T-cell (primary cell): ENCODE data around the gene HIPK2. TPM values are rescaled to one million over a fixed set of nuclear protein-coding genes. Genes with fewer than 3 reads are reported as not detected.

Experiments
- ATAC-seq, 4 experiments: fragments of 200-7000 bp in 3 of 4; fragments of 150-1000 bp in 1 of 4; cut with Tn5 transposase; replicated peaks in 1 of 4; 1 replicate in 3 of 4; 2 replicates in 1 of 4; pipeline ENCODE4 v1.10.0; 2021; ENCODE audit warnings: moderate library complexity in 3 of 4, mild to moderate bottlenecking in 2 of 4, moderate number of reproducible peaks in 1 of 4
- CTCF ChIA-PET, 2 donors: fragments of 300-600 bp; sonication (Branson Sonifier 250); formaldehyde crosslinking; loops; one replicate each; lab custom pipeline; 2022; ENCODE audit warnings: antibody characterized with exemption in 2 of 2; lab: Charles Lee
- POLR2A ChIA-PET, 2 donors: fragments of 300-600 bp; sonication (Branson Sonifier 250); formaldehyde crosslinking; loops; one replicate each; lab custom pipeline; 2022; ENCODE audit warnings: antibody characterized with exemption in 2 of 2; lab: Charles Lee
- DNase-seq, 35 experiments: peaks; one replicate each; pipeline versions ENCODE4 v3.0.0 to v3.0.0-alpha.2; 2013 to 2023
- H3K27ac ChIP-seq: one replicate; pipeline ENCODE4 v1.5.1; 2013; ENCODE audit warnings: low read length
- H3K27me3 ChIP-seq, 2 experiments: replicated peaks in 1 of 2; 1 replicate in 1 of 2; 2 replicates in 1 of 2; pipeline versions ENCODE4 v1.6.1 to v1.7.0; 2013; ENCODE audit warnings: low read length in 1 of 2, mixed read lengths in 1 of 2; ENCODE audit not compliant: control insufficient read depth in 2 of 2, insufficient read depth in 2 of 2; ENCODE audit errors: extremely low read depth in 1 of 2
- H3K36me3 ChIP-seq, 2 donors: 1 replicate in 1 of 2; 2 replicates in 1 of 2; pipeline versions ENCODE4 v1.6.1 to v1.7.0; 2013; ENCODE audit warnings: low read length in 1 of 2; ENCODE audit not compliant: control insufficient read depth in 2 of 2, insufficient read depth in 1 of 2; ENCODE audit errors: extremely low read depth in 1 of 2
- H3K4me1 ChIP-seq, 2 experiments: 1 replicate in 1 of 2; 2 replicates in 1 of 2; pipeline versions ENCODE4 v1.6.1 to v1.7.0; 2013; ENCODE audit warnings: low read length in 2 of 2, mixed read lengths in 1 of 2; ENCODE audit not compliant: insufficient read depth in 2 of 2, control insufficient read depth in 1 of 2; ENCODE audit errors: extremely low read depth in 1 of 2
- H3K4me3 ChIP-seq, 2 donors: 1 replicate in 1 of 2; 2 replicates in 1 of 2; pipeline versions ENCODE4 v1.5.1 to v1.7.0; 2013; ENCODE audit warnings: mild to moderate bottlenecking in 2 of 2, low read length in 1 of 2, moderate library complexity in 1 of 2; ENCODE audit not compliant: control insufficient read depth in 1 of 2; ENCODE audit errors: extremely low read depth in 1 of 2
- H3K9me3 ChIP-seq: 2 replicates; pipeline ENCODE4 v1.7.0; 2013
- H3K27ac Mint-ChIP-seq, 2 donors: one replicate each; pipeline ENCODE4 v1.8.0; 2020 to 2021; ENCODE audit warnings: mild to moderate bottlenecking in 2 of 2, mixed read lengths in 2 of 2
- H3K27me3 Mint-ChIP-seq, 2 donors: one replicate each; pipeline ENCODE4 v1.8.0; 2021 to 2022; ENCODE audit warnings: mixed read lengths in 2 of 2
- H3K36me3 Mint-ChIP-seq: one replicate; pipeline ENCODE4 v1.8.0; 2021; ENCODE audit warnings: mixed read lengths
- H3K4me1 Mint-ChIP-seq, 3 donors: one replicate each; pipeline ENCODE4 v1.8.0; 2020 to 2022; ENCODE audit warnings: mixed read lengths in 3 of 3, mild to moderate bottlenecking in 1 of 3
- H3K4me3 Mint-ChIP-seq, 3 donors: one replicate each; pipeline ENCODE4 v1.8.0; 2020 to 2022; ENCODE audit warnings: mild to moderate bottlenecking in 3 of 3, mixed read lengths in 3 of 3, moderate library complexity in 3 of 3
- H3K9me3 Mint-ChIP-seq, 3 donors: one replicate each; pipeline ENCODE4 v1.8.0; 2020 to 2022; ENCODE audit warnings: mixed read lengths in 3 of 3
- WGBS: methylation state at CpG from one replicate; pipeline ENCODE4 v1.1.5; 2013; ENCODE audit warnings: missing lambda C conversion rate; ENCODE audit not compliant: insufficient coverage; 5-methylcytosine and 5-hydroxymethylcytosine counted together
- total RNA-seq, 35 experiments: library from RNA in 6 of 35; stranded (reverse) in 6 of 35; fragments of 120-200 nt in 1 of 35; gene quantifications; one replicate each; pipeline versions ENCODE4 v1.2.1 to v1.2.4 and lab custom pipeline; 2013 to 2026

The HIPK2 gene
- total RNA-seq, 5 donors from 2014 or later (not counting 1 experiment from before 2014, with no cell fraction given), result 32.7 to 34.5 (median 33.5) TPM

GRCh38 chr7:139738772-139739171 lies 39.0 kb downstream of the HIPK2 start:
- POLR2A ChIA-PET, result interaction anchor here in 1 of 2 donors (0.7 kb wide), 2 partner anchors 72 to 106 kb away, joined by 4 read pairs; no protein-coding TSS in a partner anchor
- Mint-ChIP-seq H3K9me3 (no peaks in the 10 kb centered on the region), H3K4me3 (peak overlapping the region in 1 of 3 donors; percentile 68), H3K36me3 (peaks cover 12% of the 10 kb centered on the region), H3K4me1 (peaks cover 68 to 75% (median 70%) of the 10 kb centered on the region in 3 donors), H3K27ac (peak overlapping the region; percentile 88 to 94), H3K27me3 (no peaks in the 10 kb centered on the region)
- WGBS, result 100% methylated on average over 1 of the region's 3 CpGs
- Histone ChIP-seq H3K27me3 (no peaks in the 10 kb centered on the region), H3K4me3 (no peak overlapping the region), H3K27ac (no peak overlapping the region), H3K4me1 (peaks cover 22 to 38% of the 10 kb centered on the region in 2 experiments), H3K36me3 (peaks cover 0 to 2% of the 10 kb centered on the region in 2 donors), H3K9me3 (no peaks in the 10 kb centered on the region)
- CTCF ChIA-PET, result interaction anchor here (0.5 to 1.2 kb wide), 3 partner anchors 32 to 111 kb away, joined by 3 to 4 read pairs (median 3); no protein-coding TSS in a partner anchor
- ATAC-seq, result no peak
- no peak for DNase-seq

GRCh38 chr7:139738101-139738489 lies 39.7 kb downstream of the HIPK2 start:
- no peaks in the 10 kb centered on the region for H3K9me3 ChIP-seq
- POLR2A ChIA-PET, result interaction anchor here in 1 of 2 donors (0.7 kb wide), 1 partner anchor 106 kb away, joined by 4 read pairs; no protein-coding TSS in a partner anchor
- CTCF ChIA-PET, result interaction anchor here (0.6 to 1.4 kb wide), 6 partner anchors 9 to 265 kb away, joined by 3 to 6 read pairs (median 4); no protein-coding TSS in a partner anchor
- peak overlapping the region in 1 of 2 donors; percentile 3 for H3K4me3 ChIP-seq
- Mint-ChIP-seq H3K27me3 (no peaks in the 10 kb centered on the region), H3K27ac (peak overlapping the region; percentile 88 to 94), H3K4me3 (peak overlapping the region; percentile 46 to 68 (median 49)), H3K36me3 (peaks cover 12% of the 10 kb centered on the region), H3K4me1 (peaks cover 67 to 72% (median 70%) of the 10 kb centered on the region in 3 donors), H3K9me3 (no peaks in the 10 kb centered on the region)
- H3K27me3 ChIP-seq, result no peaks in the 10 kb centered on the region
- peaks cover 0 to 2% of the 10 kb centered on the region in 2 donors for H3K36me3 ChIP-seq
- peak overlapping the region; percentile 15 for H3K27ac ChIP-seq
- DNase-seq (no peak), ATAC-seq (peak in 3 of 4 experiments; percentile 11 to 54 (median 22))
- H3K4me1 ChIP-seq, result peaks cover 22 to 38% of the 10 kb centered on the region in 2 experiments
- 93% methylated on average over 5 of the region's 6 CpGs for WGBS

GRCh38 chr7:139737221-139738100 lies 40.3 kb downstream of the HIPK2 start:
- H3K27ac ChIP-seq, result peak overlapping the region; percentile 15
- Mint-ChIP-seq H3K4me1 (peaks cover 70 to 75% (median 72%) of the 10 kb centered on the region in 3 donors), H3K4me3 (peak overlapping the region; percentile 46 to 68 (median 49)), H3K9me3 (no peaks in the 10 kb centered on the region), H3K27me3 (no peaks in the 10 kb centered on the region), H3K27ac (peak overlapping the region; percentile 88 to 94), H3K36me3 (peaks cover 12% of the 10 kb centered on the region)
- CTCF ChIA-PET, result interaction anchor here (0.6 to 1.4 kb wide), 6 partner anchors 10 to 266 kb away, joined by 3 to 6 read pairs (median 4); no protein-coding TSS in a partner anchor
- H3K9me3 ChIP-seq, result no peaks in the 10 kb centered on the region
- peaks cover 22 to 38% of the 10 kb centered on the region in 2 experiments for H3K4me1 ChIP-seq
- peak overlapping the region in 1 of 2 donors; percentile 30 for H3K4me3 ChIP-seq
- ATAC-seq (peak; percentile 74 to 86 (median 81)), DNase-seq (peak in 4 of 35 experiments; percentile 22 to 35 (median 24))
- POLR2A ChIA-PET, result no interaction called here
- peaks cover 0 to 2% of the 10 kb centered on the region in 2 donors for H3K36me3 ChIP-seq
- no peaks in the 10 kb centered on the region for H3K27me3 ChIP-seq
- WGBS, result 49% methylated on average over 3 of the region's 10 CpGs

GRCh38 chr7:139735912-139736595 lies 41.7 kb downstream of the HIPK2 start:
- ChIA-PET POLR2A (no interaction called here), CTCF (no interaction called here)
- Histone ChIP-seq H3K4me3 (no peak overlapping the region), H3K9me3 (no peaks in the 10 kb centered on the region), H3K36me3 (peaks cover 0 to 2% of the 10 kb centered on the region in 2 donors), H3K27ac (no peak overlapping the region), H3K4me1 (peaks cover 35 to 48% of the 10 kb centered on the region in 2 experiments), H3K27me3 (no peaks in the 10 kb centered on the region)
- peaks cover 77 to 81% (median 80%) of the 10 kb centered on the region in 3 donors for H3K4me1 Mint-ChIP-seq
- peak overlapping the region in 1 of 3 donors; percentile 44 for H3K4me3 Mint-ChIP-seq
- DNase-seq (no peak), ATAC-seq (no peak)
- peak overlapping the region; percentile 27 to 82 for H3K27ac Mint-ChIP-seq
- WGBS, result 84% methylated on average over 7 of the region's 9 CpGs
- H3K36me3 Mint-ChIP-seq, result peaks cover 6% of the 10 kb centered on the region
- H3K27me3 Mint-ChIP-seq, result no peaks in the 10 kb centered on the region
- no peaks in the 10 kb centered on the region for H3K9me3 Mint-ChIP-seq

- no peak overlapping the region for H3K27ac Mint-ChIP-seq
- H3K4me3 ChIP-seq, result no peak overlapping the region
- no peak for DNase-seq
- no peaks in the 10 kb centered on the region for H3K27me3 Mint-ChIP-seq
- H3K9me3 Mint-ChIP-seq, result no peaks in the 10 kb centered on the region
- H3K27ac ChIP-seq, result no peak overlapping the region
- H3K36me3 Mint-ChIP-seq, result peaks cover 6% of the 10 kb centered on the region
- no peak for ATAC-seq
- WGBS, result 87% methylated on average over 6 of the region's 7 CpGs
- no peaks in the 10 kb centered on the region for H3K9me3 ChIP-seq
- no peaks in the 10 kb centered on the region for H3K27me3 ChIP-seq
- peaks cover 80 to 85% (median 83%) of the 10 kb centered on the region in 3 donors for H3K4me1 Mint-ChIP-seq
- POLR2A ChIA-PET, result no interaction called here
- H3K4me1 ChIP-seq, result peaks cover 35 to 50% of the 10 kb centered on the region in 2 experiments
- peak overlapping the region in 1 of 3 donors; percentile 44 for H3K4me3 Mint-ChIP-seq
- CTCF ChIA-PET, result no interaction called here
- peaks cover 0 to 2% of the 10 kb centered on the region in 2 donors for H3K36me3 ChIP-seq
These were observed 42.3 kb downstream of the HIPK2 start for GRCh38 chr7:139735466-139735865.

GRCh38 chr7:139734395-139734794 lies 43.4 kb downstream of the HIPK2 start:
- H3K4me3 Mint-ChIP-seq, result no peak overlapping the region
- ChIA-PET CTCF (no interaction called here), POLR2A (no interaction called here)
- WGBS, result 100% methylated on average over 1 of the region's 2 CpGs
- no peaks in the 10 kb centered on the region for H3K9me3 ChIP-seq
- peaks cover 35 to 44% of the 10 kb centered on the region in 2 experiments for H3K4me1 ChIP-seq
- no peak overlapping the region for H3K27ac Mint-ChIP-seq
- H3K4me3 ChIP-seq, result no peak overlapping the region
- peaks cover 74 to 81% (median 79%) of the 10 kb centered on the region in 3 donors for H3K4me1 Mint-ChIP-seq
- H3K27me3 Mint-ChIP-seq, result no peaks in the 10 kb centered on the region
- ATAC-seq, result no peak
- H3K36me3 Mint-ChIP-seq, result peaks cover 11% of the 10 kb centered on the region
- H3K9me3 Mint-ChIP-seq, result no peaks in the 10 kb centered on the region
- no peak for DNase-seq
- H3K36me3 ChIP-seq, result no peaks in the 10 kb centered on the region
- no peak overlapping the region for H3K27ac ChIP-seq
- no peaks in the 10 kb centered on the region for H3K27me3 ChIP-seq
